AG04449 (cell line): ENCODE data around the gene PSAPL1.

ENCODE experiments used
- CTCF ChIA-PET: fragments of 350-600 bp; formaldehyde crosslinking; extraction: SDS; loops from one replicate; lab custom pipeline; 2021; ENCODE audit warnings: antibody characterized with exemption; lab: Yijun Ruan, JAX
- POLR2A ChIA-PET: fragments of 400-600, 350-600 bp; formaldehyde crosslinking; extraction: SDS; loops from one replicate; lab custom pipeline; 2020; ENCODE audit warnings: antibody characterized with exemption, inconsistent platforms; lab: Yijun Ruan, JAX
- DNase-seq: peaks from one replicate; pipeline ENCODE4 v3.0.0-alpha.2; 2010; ENCODE audit warnings: low read depth, low spot score
- H3K4me3 ChIP-seq: 2 replicates; pipeline ENCODE4 v1.5.1; 2011; ENCODE audit warnings: low read depth, mild to moderate bottlenecking, control low read depth, low read length
- CTCF ChIP-seq: IDR thresholded peaks from one replicate; pipeline ENCODE4 v1.5.1; 2011; ENCODE audit warnings: mild to moderate bottlenecking, moderate library complexity, low read length, control low read depth, inconsistent platforms; ENCODE audit not compliant: insufficient read depth; ENCODE audit errors: missing control alignments

Gene PSAPL1

GRCh38 chr4:7432531-7433375, 2.0 kb downstream of the PSAPL1 start:
- no peak for DNase-seq
- TF ChIP-seq CTCF, result no peak
- ChIA-PET POLR2A (no interaction called here), CTCF (no interaction called here)
- H3K4me3 ChIP-seq, result no peak overlapping the region

- POLR2A ChIA-PET, result no interaction called here
- TF ChIP-seq CTCF, result no peak
- CTCF ChIA-PET, result no interaction called here
- no peak overlapping the region for H3K4me3 ChIP-seq
- DNase-seq, result no peak
Observed at GRCh38 chr4:7431696-7432530, 2.8 kb downstream of the PSAPL1 start.

- ChIA-PET POLR2A (no interaction called here), CTCF (no interaction called here)
- TF ChIP-seq CTCF, result no peak
Observed at GRCh38 chr4:7430965-7431695, 3.6 kb downstream of the PSAPL1 start.

GRCh38 chr4:7430368-7430964, 4.3 kb downstream of the PSAPL1 start:
- H3K4me3 ChIP-seq, result no peak overlapping the region
- no peak for DNase-seq
- ChIA-PET POLR2A (no interaction called here), CTCF (no interaction called here)
- TF ChIP-seq CTCF, result no peak

More at GRCh38 chr4:7430965-7431695, 3.6 kb downstream of the PSAPL1 start:
- DNase-seq, result no peak
- no peak overlapping the region for H3K4me3 ChIP-seq

- POLR2A ChIA-PET, result no interaction called here
- no peak for TF ChIP-seq CTCF
- CTCF ChIA-PET, result no interaction called here
- no peak for DNase-seq
- H3K4me3 ChIP-seq, result no peak overlapping the region
Observed at GRCh38 chr4:7429601-7430078, 5.1 kb downstream of the PSAPL1 start.
